Muscle of arm (tissue), 12 donors: ENCODE results near the gene UAP1L1. TPM values are rescaled to one million over a fixed set of nuclear protein-coding genes. Genes with fewer than 3 reads are reported as not detected.

Source experiments
- polyA plus RNA-seq, 12 donors: library from polyadenylated mRNA; unstranded; fragments of 120-200 nt; gene quantifications; one replicate each; pipeline ENCODE4 v1.2.1, GENCODE V29; 2013; ENCODE audit not compliant: insufficient read length in 12 of 12

The UAP1L1 gene
- polyA plus RNA-seq, 12 donors: 1.4 to 3.8 (median 1.8) TPM; not detected in 2

Other genes with a start within 250 kb of the UAP1L1 start
- gene AJM1, start 235.0 kb upstream of the UAP1L1 start, polyA plus RNA-seq: 1 to 10 TPM in 10 of 12 donors, under 1 TPM in 1, not detected in 1; 0.93 to 7.0 (median 1.5) TPM
- 100 to 1,000 TPM in 2 of 12 donors, 10 to 100 TPM in 9, not detected in 1; 60.3 to 100 (median 73.7) TPM for gene PHPT1, start 228.1 kb upstream of the UAP1L1 start, polyA plus RNA-seq
- 100 to 1,000 TPM in 1 of 12 donors, 1 to 10 TPM in 10, not detected in 1; 2.7 to 131 (median 3.9) TPM for gene MAMDC4, start 225.2 kb upstream of the UAP1L1 start, polyA plus RNA-seq
- gene EDF1, start 211.2 kb upstream of the UAP1L1 start, polyA plus RNA-seq: 100 to 1,000 TPM in 11 of 12 donors, not detected in 1; 262 to 391 (median 299) TPM
- 10 to 100 TPM in 5 of 12 donors, 1 to 10 TPM in 6, not detected in 1; 7.1 to 15.5 (median 9.1) TPM for gene TRAF2, start 191.0 kb upstream of the UAP1L1 start, polyA plus RNA-seq
- gene FBXW5, start 132.8 kb upstream of the UAP1L1 start, polyA plus RNA-seq: 10 to 100 TPM in 11 of 12 donors, not detected in 1; 26.2 to 46.7 (median 30.6) TPM
- 1 to 10 TPM in 1 of 12 donors, under 1 TPM in 7, not detected in 4; 0.27 to 1.2 (median 0.48) TPM for gene C8G, start 132.3 kb upstream of the UAP1L1 start, polyA plus RNA-seq
- gene LCN12, start 125.2 kb upstream of the UAP1L1 start, polyA plus RNA-seq: 1 to 10 TPM in 5 of 12 donors, under 1 TPM in 4, not detected in 3; 0.23 to 1.4 (median 1.1) TPM
- 10 to 100 TPM in 6 of 12 donors, 1 to 10 TPM in 4, not detected in 2; 5.3 to 30.3 (median 13.6) TPM for gene PTGDS, start 100.0 kb upstream of the UAP1L1 start, polyA plus RNA-seq
- gene LCNL1, start 94.5 kb upstream of the UAP1L1 start, polyA plus RNA-seq: under 1 TPM in 10 of 12 donors, not detected in 2; 0.19 to 0.74 (median 0.54) TPM
- gene PAXX, start 85.1 kb upstream of the UAP1L1 start, polyA plus RNA-seq: 10 to 100 TPM in 11 of 12 donors, not detected in 1; 15.5 to 51.6 (median 19.6) TPM
- 10 to 100 TPM in 1 of 12 donors, 1 to 10 TPM in 2, under 1 TPM in 6, not detected in 3; 0.23 to 26.6 (median 0.49) TPM for gene CLIC3, start 80.9 kb upstream of the UAP1L1 start, polyA plus RNA-seq
- gene ABCA2, start 49.3 kb upstream of the UAP1L1 start, polyA plus RNA-seq: 10 to 100 TPM in 11 of 12 donors, not detected in 1; 10.1 to 28.9 (median 13.0) TPM
- gene FUT7, start 45.4 kb upstream of the UAP1L1 start, polyA plus RNA-seq: under 1 TPM in 3 of 12 donors, not detected in 9; 0.05 to 0.45 (median 0.08) TPM
- gene NPDC1, start 31.3 kb upstream of the UAP1L1 start, polyA plus RNA-seq: 10 to 100 TPM in 11 of 12 donors, not detected in 1; 26.6 to 48.0 (median 30.3) TPM
- gene ENTPD2, start 23.5 kb upstream of the UAP1L1 start, polyA plus RNA-seq: 10 to 100 TPM in 7 of 12 donors, 1 to 10 TPM in 4, not detected in 1; 8.6 to 21.8 (median 12.8) TPM
- gene SAPCD2, start 7.0 kb upstream of the UAP1L1 start, polyA plus RNA-seq: 1 to 10 TPM in 11 of 12 donors, not detected in 1; 2.0 to 8.0 (median 3.3) TPM
- 10 to 100 TPM in 11 of 12 donors, not detected in 1; 34.2 to 65.1 (median 37.7) TPM for gene MAN1B1, start 9.5 kb downstream of the UAP1L1 start, polyA plus RNA-seq
- gene DPP7, start 37.2 kb downstream of the UAP1L1 start, polyA plus RNA-seq: 10 to 100 TPM in 11 of 12 donors, not detected in 1; 16.7 to 86.0 (median 23.7) TPM
- gene GRIN1, start 61.6 kb downstream of the UAP1L1 start, polyA plus RNA-seq: under 1 TPM in 4 of 12 donors, not detected in 8; 0.09 to 0.84 (median 0.14) TPM
- not detected for gene LRRC26, start 92.5 kb downstream of the UAP1L1 start, polyA plus RNA-seq
- not detected for gene TMEM210, start 94.5 kb downstream of the UAP1L1 start, polyA plus RNA-seq
- gene ANAPC2, start 111.0 kb downstream of the UAP1L1 start, polyA plus RNA-seq: 10 to 100 TPM in 11 of 12 donors, not detected in 1; 21.1 to 36.5 (median 30.4) TPM
- 10 to 100 TPM in 11 of 12 donors, not detected in 1; 36.2 to 86.3 (median 45.8) TPM for gene SSNA1, start 111.2 kb downstream of the UAP1L1 start, polyA plus RNA-seq
- 10 to 100 TPM in 2 of 12 donors, 1 to 10 TPM in 9, not detected in 1; 4.2 to 10.4 (median 7.9) TPM for gene TPRN, start 123.2 kb downstream of the UAP1L1 start, polyA plus RNA-seq
- 10 to 100 TPM in 11 of 12 donors, not detected in 1; 20.7 to 39.2 (median 31.1) TPM for gene TMEM203, start 128.1 kb downstream of the UAP1L1 start, polyA plus RNA-seq
- gene NDOR1, start 128.2 kb downstream of the UAP1L1 start, polyA plus RNA-seq: 10 to 100 TPM in 2 of 12 donors, 1 to 10 TPM in 9, not detected in 1; 4.9 to 13.3 (median 6.9) TPM
- 1 to 10 TPM in 10 of 12 donors, not detected in 2; 1.7 to 7.1 (median 2.3) TPM for gene RNF208, start 144.7 kb downstream of the UAP1L1 start, polyA plus RNA-seq
- gene CYSRT1, start 147.7 kb downstream of the UAP1L1 start, polyA plus RNA-seq: 1 to 10 TPM in 9 of 12 donors, under 1 TPM in 1, not detected in 2; 0.91 to 3.2 (median 2.1) TPM
- 1 to 10 TPM in 7 of 12 donors, under 1 TPM in 3, not detected in 2; 0.66 to 2.9 (median 1.3) TPM for gene RNF224, start 150.0 kb downstream of the UAP1L1 start, polyA plus RNA-seq
- 1 to 10 TPM in 6 of 12 donors, under 1 TPM in 4, not detected in 2; 0.43 to 1.6 (median 1.0) TPM for gene SLC34A3, start 153.4 kb downstream of the UAP1L1 start, polyA plus RNA-seq
- gene TUBB4B, start 163.8 kb downstream of the UAP1L1 start, polyA plus RNA-seq: 100 to 1,000 TPM in 11 of 12 donors, not detected in 1; 121 to 306 (median 157) TPM
- under 1 TPM in 6 of 12 donors, not detected in 6; 0.24 to 0.54 (median 0.30) TPM for gene STPG3, start 173.8 kb downstream of the UAP1L1 start, polyA plus RNA-seq
- gene NELFB, start 177.8 kb downstream of the UAP1L1 start, polyA plus RNA-seq: 10 to 100 TPM in 11 of 12 donors, not detected in 1; 31.1 to 52.0 (median 39.2) TPM
- gene TOR4A, start 200.2 kb downstream of the UAP1L1 start, polyA plus RNA-seq: 10 to 100 TPM in 1 of 12 donors, 1 to 10 TPM in 10, not detected in 1; 3.5 to 14.8 (median 4.4) TPM
- gene NRARP, start 224.8 kb downstream of the UAP1L1 start, polyA plus RNA-seq: 10 to 100 TPM in 2 of 12 donors, 1 to 10 TPM in 9, not detected in 1; 2.6 to 28.7 (median 4.3) TPM